Measurements from ENCODE around the gene TTC3.
"Not testable (repeated sequence)": the region's sequence is repeated elsewhere in the genome, so short reads cannot be mapped to it uniquely, and the experiment has no call there.

The TTC3 gene

GRCh38 chr21:37072988-37073416 is at the start of gene TTC3, which contains the start of gene PIGP:
Gene TTC3, plus strand, starts transcription at chr21:37073254. Its CDS starts 14,004 bp downstream, at chr21:37087258.
Gene PIGP, minus strand, starts transcription at chr21:37073071. Its CDS starts 556 bp downstream, at chr21:37072515.
- peak; percentile 93 to 94 for DNase-seq

DNA sequence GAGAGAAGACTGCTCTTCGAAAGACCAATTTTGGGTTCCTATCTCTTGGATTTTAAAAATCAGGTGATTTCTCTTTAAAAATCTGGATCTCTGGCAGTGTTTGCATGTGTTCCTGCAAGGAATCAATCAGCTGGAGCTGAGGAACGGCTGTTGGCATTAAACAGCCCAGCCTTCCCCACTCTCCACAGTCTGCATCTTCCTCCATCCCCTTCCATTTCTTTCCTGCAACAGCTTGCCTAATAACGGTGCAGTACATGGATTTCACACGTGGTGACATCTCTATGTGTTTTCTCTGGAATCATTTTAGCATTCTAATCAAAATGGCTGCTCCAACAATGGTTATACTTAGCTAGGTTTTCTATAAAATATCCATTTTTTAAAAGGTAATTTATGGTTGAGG is 46.6 kb upstream of the TTC3 start:
- no peak for DNase-seq

- no peak for DNase-seq
These were observed 44.5 kb upstream of the TTC3 start for GRCh38 chr21:37028570-37028969.

- DNase-seq = no peak
These were observed 42.2 kb upstream of the TTC3 start for GRCh38 chr21:37030864-37031263.

GRCh38 chr21:37032293-37032692 is 40.8 kb upstream of the TTC3 start:
- DNase-seq = no peak

GRCh38 chr21:37032877-37033471 is 40.1 kb upstream of the TTC3 start:
- no peak for DNase-seq

DNA sequence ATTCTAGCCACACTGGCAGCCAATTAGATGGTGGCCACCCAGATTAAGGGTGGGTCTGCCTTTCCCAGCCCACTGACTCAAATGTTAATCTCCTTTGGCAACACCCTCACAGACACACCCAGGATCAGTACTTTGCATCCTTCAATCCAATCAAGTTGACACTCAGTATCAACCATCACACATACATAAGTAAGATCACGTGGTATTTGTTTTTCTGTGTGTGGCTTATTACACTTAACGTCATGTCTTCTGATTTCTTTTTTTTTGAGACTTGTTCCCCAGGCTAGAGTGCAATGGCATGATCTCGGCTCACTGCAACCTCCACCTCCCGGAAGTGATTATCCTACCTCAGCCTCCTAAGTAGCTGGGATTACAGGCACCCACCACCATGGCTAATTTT is 38.7 kb upstream of the TTC3 start:
- DNase-seq = not testable (repeated sequence)

GRCh38 chr21:37036177-37036576 is 36.9 kb upstream of the TTC3 start:
- no peak for DNase-seq

DNA sequence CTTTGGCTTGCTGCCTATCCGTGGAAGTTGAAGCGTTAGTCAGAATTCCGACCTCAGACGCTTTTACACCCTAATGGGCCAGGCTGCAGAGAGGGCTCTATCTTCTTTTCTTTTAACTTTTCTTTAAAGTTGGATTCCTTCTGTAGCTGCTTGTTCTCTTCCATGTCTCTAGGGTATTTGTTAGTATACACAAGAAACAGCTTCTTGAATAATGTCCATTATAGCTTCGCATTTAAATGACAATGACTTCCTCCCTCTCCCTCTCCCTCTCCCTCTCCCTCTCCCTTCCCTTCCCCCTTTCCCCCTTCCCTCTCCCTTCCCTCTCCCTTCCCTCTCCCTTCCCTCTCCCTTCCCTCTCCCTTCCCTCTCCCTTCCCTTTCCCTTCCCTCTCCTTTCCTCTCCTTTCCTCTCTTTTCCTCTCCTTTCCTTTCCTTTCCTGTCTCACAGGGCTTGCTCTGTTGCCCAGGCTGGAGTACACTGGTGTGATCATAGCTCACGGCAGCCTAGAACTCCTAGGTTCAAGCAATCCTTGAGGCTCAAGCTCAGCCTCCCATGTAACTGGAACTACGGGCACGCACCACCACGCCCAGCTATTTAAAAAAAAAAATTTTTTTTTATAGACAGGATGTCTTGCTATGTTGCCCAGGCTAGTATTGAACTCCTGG is 33.5 kb upstream of the TTC3 start:
- DNase-seq = no peak

DNA sequence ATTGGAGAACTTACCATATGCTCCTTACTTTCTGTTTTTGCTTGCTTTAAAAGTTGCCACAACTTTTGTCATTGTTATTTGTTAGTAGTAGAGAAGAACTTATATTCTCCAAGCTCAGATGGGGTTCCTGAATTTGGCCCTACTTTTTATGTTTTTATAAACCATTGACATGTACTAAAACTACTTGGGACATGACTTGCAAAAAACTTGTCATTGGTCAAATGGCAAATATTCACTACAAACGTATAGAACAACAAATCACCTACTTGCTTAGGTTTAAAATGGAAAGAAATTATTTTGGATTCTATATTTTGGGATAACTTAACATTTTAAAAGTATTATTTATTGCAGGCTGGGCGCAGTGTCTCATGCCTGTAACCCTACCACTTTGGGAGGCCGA is 32.8 kb upstream of the TTC3 start:
- DNase-seq = no peak

DNA sequence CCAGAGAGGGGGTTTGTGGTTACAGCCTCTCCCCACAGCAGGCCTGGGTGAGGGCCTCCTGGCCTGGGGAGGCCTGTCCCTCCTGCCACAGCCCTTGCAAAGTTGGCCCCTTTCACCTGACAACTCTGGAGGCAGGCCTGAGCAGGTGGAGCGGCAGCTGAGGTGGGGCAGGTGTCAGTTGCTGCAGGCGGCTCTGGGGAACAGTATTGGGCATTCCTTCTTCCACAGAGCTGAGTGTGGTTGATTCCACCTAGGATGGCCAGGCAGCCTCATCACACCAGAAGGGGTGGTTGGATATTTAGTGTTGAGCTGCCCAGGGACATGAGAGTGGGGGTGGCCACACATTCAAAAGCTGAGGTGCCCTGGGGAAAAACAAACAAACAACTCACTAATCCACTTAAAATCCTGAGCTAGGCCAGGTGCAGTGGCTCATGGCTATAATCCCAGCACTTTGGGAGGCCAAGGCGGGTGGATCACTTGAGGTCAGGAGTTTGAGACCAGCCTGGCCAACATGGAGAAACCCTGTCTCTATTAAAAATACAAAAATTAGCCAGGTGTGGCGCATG is 31.3 kb upstream of the TTC3 start:
- no peak for DNase-seq

- no peak for DNase-seq
These were observed 29.2 kb upstream of the TTC3 start for GRCh38 chr21:37043818-37044217.

DNA sequence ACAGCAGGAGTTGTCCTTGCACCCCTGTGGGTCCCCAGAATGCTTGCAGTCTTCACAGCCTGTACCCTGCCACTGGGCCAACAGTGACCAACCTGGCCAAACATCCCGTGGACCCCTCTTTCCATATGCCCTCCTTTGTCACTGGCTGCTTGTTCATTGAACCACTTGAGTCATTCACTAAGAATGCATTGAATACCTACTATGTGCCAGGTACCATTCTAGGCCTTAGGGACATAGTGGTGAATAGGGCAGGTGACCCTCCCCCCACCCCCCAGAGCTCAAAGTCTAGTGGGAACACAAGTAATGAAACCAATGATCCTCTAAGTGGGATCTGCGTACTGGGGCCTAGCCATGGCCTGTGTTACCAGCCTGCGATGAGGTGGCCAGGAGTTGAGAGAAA is 28.4 kb upstream of the TTC3 start:
- no peak for DNase-seq

DNA sequence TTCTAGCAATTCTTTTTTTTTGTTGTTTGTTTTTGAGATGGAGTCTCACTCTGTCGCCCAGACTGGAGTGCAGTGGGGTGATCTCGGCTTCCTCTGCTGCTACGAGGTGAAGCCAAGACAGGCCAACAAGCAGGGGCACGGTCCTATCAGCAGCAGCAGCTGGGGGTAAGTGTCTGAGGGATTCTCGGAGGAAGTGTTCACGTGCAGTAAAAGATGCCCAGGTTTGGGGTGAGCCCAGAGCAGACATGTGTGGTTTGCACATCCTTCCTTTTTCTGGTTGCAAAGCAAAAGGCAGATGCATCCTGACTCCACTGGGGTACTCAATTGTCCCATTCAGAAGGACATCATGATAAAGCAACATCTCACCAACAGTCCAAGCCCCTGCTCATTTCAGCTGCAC is 27.9 kb upstream of the TTC3 start:
- DNase-seq = no peak

DNA sequence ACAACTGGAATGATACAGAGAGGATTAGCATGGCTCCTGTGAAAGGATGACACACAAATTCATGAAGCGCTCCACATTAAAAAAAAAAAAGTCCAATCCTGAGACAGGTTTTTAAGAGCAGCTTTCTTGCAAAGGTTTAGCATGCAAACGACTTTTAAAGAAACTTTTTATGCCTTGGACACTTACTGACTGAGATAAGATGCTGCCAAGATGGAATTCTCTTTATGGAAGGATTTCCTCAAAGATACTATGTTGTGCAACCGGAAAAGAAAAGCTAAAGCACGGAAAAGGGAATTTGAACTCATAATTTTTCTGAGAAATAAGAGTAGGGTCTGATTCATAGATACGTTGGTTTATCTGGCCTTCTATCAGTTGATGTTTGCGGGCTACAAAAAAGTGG is 27.5 kb upstream of the TTC3 start:
- no peak for DNase-seq

- DNase-seq = no peak
These were observed 26.0 kb upstream of the TTC3 start for GRCh38 chr21:37047079-37047478.

- not testable (repeated sequence) for DNase-seq
These were observed 23.3 kb upstream of the TTC3 start for GRCh38 chr21:37049741-37050140.

DNA sequence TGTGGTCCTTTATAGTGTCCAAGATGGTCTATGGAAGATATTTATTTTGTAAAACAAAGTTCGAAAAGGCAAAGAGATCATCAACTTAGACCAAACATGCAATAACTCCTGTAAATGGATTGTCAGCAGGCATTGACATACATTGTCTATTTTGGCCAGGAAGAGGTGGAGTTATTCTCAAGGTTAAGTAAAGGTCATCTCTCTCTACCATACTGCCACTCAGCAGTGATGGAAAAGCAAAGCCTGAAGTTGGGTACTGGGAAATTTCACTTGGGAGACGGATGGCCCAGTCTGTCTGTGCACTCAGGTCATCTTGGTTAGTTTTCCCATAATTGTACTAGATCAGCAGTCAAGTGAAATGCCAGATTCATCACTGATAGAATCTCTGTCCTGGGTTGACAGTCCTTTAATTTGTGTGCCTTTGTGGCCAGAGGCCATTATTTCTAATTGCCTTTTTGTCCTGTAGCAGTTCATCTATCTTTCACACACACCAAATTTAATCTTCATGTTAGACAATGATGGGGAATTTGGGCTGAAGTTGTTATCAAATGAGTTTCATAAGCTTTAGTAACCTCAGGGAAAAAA is 17.7 kb upstream of the TTC3 start:
- no peak for DNase-seq

- DNase-seq = no peak
These were observed 15.4 kb upstream of the TTC3 start for GRCh38 chr21:37057614-37058013.

- no peak for DNase-seq
These were observed 14.8 kb upstream of the TTC3 start for GRCh38 chr21:37058261-37058660.

DNA sequence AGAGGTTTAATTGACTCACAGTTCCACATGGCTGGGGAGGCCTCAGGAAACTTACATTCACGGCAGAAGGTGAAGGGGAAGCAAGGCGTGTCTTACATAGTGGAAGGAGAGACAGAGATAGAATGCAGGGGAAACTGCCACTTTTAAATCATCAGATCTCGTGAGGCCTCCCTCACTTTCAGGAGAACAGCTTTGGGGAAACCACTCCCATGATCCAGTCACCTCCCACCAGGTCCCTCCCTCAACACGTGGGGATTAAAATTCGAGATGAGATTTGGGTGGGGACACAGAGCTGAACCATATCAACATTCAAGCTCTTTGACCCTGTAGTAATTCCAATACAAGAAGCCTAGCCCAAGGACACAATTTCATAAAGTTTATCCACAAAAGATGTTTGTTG is 13.9 kb upstream of the TTC3 start:
- no peak for DNase-seq

- DNase-seq = no peak
These were observed 12.8 kb upstream of the TTC3 start for GRCh38 chr21:37060296-37060695.

DNA sequence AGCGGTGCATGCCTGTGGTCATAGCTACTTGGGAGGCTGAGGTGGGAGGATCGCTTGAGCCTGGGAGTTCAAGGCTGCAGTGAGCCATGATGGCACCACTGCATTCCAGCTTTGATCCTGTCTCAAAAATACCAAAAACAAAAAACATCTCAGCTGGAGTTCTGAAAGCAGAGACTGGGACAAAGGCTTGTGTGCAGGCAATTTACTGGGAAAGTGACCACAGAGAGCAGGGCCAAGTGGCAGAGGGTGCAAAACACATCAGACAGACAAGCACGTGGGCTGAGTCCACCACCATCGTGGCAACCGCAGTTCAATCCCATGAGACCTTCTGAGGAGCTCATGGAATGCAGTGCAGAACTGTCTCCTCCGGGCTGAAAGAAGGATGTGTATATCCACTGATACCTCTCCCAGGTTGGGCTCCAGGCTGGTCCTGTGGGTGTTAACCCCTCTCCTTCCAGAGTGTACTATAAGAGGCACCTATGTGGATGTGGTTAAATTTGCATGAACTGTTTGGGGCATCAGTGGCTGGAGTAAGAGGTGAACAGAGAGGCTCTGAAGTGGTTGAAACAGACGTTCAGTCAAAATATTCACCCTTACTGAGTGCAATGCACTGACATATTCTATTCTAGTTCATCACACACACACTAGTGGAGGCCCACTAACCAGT is 11.0 kb upstream of the TTC3 start:
- DNase-seq = no peak

DNA sequence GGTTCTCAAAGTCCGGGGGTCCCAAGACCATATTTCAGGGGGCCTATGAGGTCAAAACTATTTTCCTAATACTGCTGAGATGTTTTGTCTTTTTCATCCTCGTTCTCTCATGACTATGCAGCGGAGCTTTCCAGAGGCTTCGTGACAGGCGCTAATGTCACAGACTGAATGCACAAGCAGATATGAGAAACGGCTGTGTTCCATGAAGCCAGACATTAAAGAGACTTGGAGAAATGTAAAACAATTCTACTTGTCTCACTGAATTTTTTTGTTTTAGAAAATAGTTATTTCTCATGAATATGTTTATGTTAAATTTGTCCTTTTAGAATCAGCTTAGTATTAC is 10.5 kb upstream of the TTC3 start:
- no peak for DNase-seq

All from activated CD4-positive, alpha-beta T cell treated with anti-CD3 and anti-CD28 coated beads, Interleukin-2, amount 50 U/mL, for 4 hours (primary cell).